Body of pancreas (tissue), 4 donors: ENCODE results near the gene SUN1. TPM values are rescaled to one million over a fixed set of nuclear protein-coding genes. Genes with fewer than 3 reads are reported as not detected.

ENCODE experiments used
- ATAC-seq: fragments of 150-250 bp; one replicate; pipeline ENCODE4 v1.9.1; 2016
- DNase-seq, 4 donors: peaks; one replicate each; pipeline ENCODE4 v3.0.0-alpha.2; 2019
- H3K27ac ChIP-seq, 4 donors: fragments of 200-600 bp; sonication (generic); 1 replicate in 3 of 4; 2 replicates in 1 of 4; pipeline versions ENCODE4 v1.5.1 to v1.6.1; 2016 to 2019; ENCODE audit warnings: mild to moderate bottlenecking in 1 of 4, mixed read lengths in 1 of 4, moderate library complexity in 1 of 4
- H3K27me3 ChIP-seq, 2 donors: fragments of 200-600 bp; sonication (generic); one replicate each; pipeline ENCODE4 v1.6.0; 2016; ENCODE audit warnings: mild to moderate bottlenecking in 1 of 2
- H3K36me3 ChIP-seq, 2 donors: fragments of 200-600 bp; sonication (generic); replicated peaks in 1 of 2; 2 replicates each; pipeline ENCODE4 v1.5.1; 2016; ENCODE audit warnings: low read depth in 2 of 2; ENCODE audit not compliant: insufficient read depth in 1 of 2
- H3K4me1 ChIP-seq: fragments of 200-600 bp; sonication (generic); one replicate; pipeline ENCODE4 v1.6.0; 2016
- H3K4me3 ChIP-seq, 2 donors: fragments of 200-600 bp; sonication (generic); 1 replicate in 1 of 2; 2 replicates in 1 of 2; pipeline ENCODE4 v1.5.1; 2016 to 2019
- H3K9me3 ChIP-seq, 3 donors: fragments of 200-600 bp; sonication (generic); 1 replicate in 2 of 3; 2 replicates in 1 of 3; pipeline ENCODE4 v1.5.1; 2016
- POLR2A ChIP-seq, 3 donors: fragments of 450-650 bp; IDR thresholded peaks; one replicate each; pipeline ENCODE4 v1.6.1; 2016; ENCODE audit warnings: antibody characterized with exemption in 3 of 3, mild to moderate bottlenecking in 2 of 3
- WGBS, 2 donors: methylation state at CpG; one replicate each; pipeline ENCODE4 v1.1.5; 2017; 5-methylcytosine and 5-hydroxymethylcytosine counted together
- intact Hi-C: fragments of 100-400 bp; cut with DNase I; formaldehyde crosslinking; loops from one replicate; pipeline ENCODE4 v1.15.1; 2023
- total RNA-seq, 2 donors: library from RNA; depleted of rRNA; stranded (reverse); fragments of >200 nt; gene quantifications; one replicate each; pipeline ENCODE4 v1.1.0, GENCODE V29; 2016
- TF ChIP-seq, protein P1 (sequence below), 7 experiments: fragments of 450-650 bp in 4 of 7; fragments of 200-600 bp in 3 of 7; sonication (generic) in 3 of 7; IDR thresholded peaks; one replicate each; pipeline ENCODE4 v1.5.1; 2016 to 2019; ENCODE audit warnings: antibody characterized with exemption in 7 of 7

Gene SUN1
- total RNA-seq, 2 donors from 2014 or later, result 75.8 to 122 TPM

DNA sequence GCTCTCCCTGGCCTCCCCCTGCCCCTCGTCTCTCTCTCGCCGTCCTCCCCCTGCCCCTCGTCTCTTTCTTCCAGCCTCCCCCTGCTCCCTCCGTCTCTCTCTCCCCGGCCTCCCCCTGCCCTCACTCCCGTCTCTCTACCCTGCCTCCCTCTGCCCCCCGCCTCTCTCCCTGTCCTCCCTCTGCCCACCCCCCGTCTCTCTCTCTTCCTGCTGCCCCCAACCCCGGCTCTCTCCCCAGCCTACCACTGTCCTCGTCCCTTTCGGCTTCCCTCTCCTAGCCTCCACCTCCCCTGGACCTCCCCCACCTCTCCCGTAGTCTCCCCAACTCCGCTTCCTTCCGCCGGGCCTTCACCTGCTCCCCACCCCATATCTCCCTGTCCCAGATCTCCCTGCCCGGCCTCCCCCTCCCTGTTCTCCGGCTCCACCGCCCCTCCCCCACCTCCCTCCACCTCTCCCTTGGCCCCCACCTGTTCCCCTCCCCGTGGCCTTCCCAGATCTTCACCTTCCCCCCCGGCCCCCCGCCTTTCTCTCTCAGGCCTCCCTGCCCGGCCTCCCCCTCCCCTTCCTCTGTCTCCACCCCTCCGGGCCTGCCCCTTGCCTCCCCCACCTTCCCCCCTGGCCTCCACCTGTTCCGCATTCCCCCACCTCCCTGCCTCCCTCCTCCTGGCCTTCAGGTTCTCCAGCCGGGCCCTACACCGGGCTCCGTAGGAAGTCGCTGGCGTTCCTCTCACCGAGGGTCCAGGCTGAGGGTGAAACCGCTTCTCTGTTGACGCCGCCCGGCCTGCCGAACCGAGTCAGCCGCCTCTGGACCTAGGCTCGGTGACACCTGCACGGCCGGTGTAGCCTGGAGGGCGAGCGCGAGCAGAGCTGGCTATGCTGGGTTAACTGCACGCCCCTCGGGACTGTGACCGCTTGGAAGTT, 45.3 kb downstream of the SUN1 start:
- WGBS, 2 donors, result 2 to 4% methylated on average over 22 to 33 of the region's 47 CpGs
- Histone ChIP-seq H3K27me3 (no peaks in the 10 kb centered on the region), H3K9me3 (no peaks in the 10 kb centered on the region), H3K4me1 (peaks cover 70% of the 10 kb centered on the region), H3K4me3 (peak overlapping the region; percentile 59 to 73), H3K36me3 (no peaks in the 10 kb centered on the region), H3K27ac (peak overlapping the region; percentile 78 to 92 (median 86))
- peak; percentile 61 to 78 (median 74) for DNase-seq
- ATAC-seq, result peak; percentile 6
- TF ChIP-seq, protein P1, sequence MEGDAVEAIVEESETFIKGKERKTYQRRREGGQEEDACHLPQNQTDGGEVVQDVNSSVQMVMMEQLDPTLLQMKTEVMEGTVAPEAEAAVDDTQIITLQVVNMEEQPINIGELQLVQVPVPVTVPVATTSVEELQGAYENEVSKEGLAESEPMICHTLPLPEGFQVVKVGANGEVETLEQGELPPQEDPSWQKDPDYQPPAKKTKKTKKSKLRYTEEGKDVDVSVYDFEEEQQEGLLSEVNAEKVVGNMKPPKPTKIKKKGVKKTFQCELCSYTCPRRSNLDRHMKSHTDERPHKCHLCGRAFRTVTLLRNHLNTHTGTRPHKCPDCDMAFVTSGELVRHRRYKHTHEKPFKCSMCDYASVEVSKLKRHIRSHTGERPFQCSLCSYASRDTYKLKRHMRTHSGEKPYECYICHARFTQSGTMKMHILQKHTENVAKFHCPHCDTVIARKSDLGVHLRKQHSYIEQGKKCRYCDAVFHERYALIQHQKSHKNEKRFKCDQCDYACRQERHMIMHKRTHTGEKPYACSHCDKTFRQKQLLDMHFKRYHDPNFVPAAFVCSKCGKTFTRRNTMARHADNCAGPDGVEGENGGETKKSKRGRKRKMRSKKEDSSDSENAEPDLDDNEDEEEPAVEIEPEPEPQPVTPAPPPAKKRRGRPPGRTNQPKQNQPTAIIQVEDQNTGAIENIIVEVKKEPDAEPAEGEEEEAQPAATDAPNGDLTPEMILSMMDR (IDR thresholded peaks at IDR 0.05), result no peak
- no peak for TF ChIP-seq POLR2A (IDR thresholded peaks at IDR 0.05)
- intact Hi-C loops, result no loop called here

DNA sequence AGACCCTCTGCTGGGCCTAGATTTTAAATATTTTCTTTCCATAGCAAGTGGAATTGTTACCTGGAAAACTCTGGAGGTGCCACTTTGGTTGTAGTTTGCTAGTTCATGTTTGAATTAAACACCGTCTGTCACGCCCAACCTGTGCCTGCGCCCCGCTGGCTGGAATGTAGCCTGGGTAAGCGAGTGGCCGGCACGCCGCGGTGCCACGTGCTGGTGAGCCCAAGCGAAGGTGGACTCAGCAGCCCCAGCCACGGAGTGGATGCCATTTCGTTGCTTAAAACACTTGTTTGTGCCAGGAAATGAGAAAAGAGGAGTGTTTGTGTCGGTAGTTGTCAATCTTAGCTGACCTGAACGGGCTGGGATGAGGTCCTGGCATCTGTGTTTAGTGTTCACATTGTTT, 46.8 kb downstream of the SUN1 start:
- peaks cover 73% of the 10 kb centered on the region for H3K4me1 ChIP-seq
- TF ChIP-seq, protein P1 (IDR thresholded peaks at IDR 0.05), result no peak
- no peak for TF ChIP-seq POLR2A (IDR thresholded peaks at IDR 0.05)
- no peaks in the 10 kb centered on the region for H3K36me3 ChIP-seq
- ATAC-seq, result no peak
- no peak overlapping the region for H3K4me3 ChIP-seq
- intact Hi-C loops, result no loop called here
- WGBS, 2 donors, result 26 to 85% methylated on average over 9 to 15 of the region's 15 CpGs
- DNase-seq, result peak; percentile 69 to 84 (median 80)
- H3K9me3 ChIP-seq, result no peaks in the 10 kb centered on the region
- H3K27me3 ChIP-seq, result no peaks in the 10 kb centered on the region
- H3K27ac ChIP-seq, result peak overlapping the region in 3 of 4 donors; percentile 36 to 92 (median 51)

DNA sequence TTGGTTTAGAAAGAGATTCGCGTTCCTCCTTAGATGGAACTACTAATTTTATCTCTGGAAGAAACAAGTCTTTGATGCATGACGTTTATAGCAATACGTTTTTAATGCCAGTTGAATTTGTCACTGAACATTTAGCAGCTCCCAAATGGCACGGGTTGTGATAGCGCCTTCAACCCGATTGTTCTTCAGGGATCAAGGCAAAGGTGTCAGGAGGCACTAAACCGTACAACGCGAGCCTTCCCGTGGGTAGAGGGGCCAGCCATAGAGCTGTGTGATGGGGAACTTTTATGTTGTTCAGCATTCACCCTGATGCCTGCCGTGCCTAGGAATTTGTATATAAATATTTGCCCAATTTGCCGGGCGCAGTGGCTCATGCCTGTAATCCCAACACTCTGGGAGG, 47.4 kb downstream of the SUN1 start:
- DNase-seq, result no peak
- H3K27ac ChIP-seq, result peak overlapping the region in 2 of 4 donors; percentile 6 to 51
- intact Hi-C loops, result no loop called here

DNA sequence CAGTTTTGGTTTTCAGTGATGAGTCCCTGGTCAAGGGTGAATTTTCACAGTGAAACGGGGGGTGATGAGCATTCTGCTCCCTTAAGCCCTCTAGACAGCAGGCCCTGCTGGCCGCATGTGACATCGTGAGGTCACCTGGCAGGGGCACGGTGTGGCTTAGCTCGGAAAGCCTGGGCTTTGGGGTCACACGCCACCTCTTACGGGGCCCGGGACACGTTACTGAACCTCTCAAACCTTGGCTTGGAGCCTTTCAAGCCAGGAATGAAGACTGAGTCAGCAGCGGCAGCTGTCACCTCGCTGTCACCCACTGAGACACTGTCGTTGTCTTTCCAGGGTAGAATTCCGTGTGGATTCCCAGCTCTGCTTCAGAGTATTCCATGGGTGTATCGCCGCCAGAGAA, 48.2 kb downstream of the SUN1 start:
- WGBS, 2 donors, result 76 to 84% methylated on average over 15 of the region's 15 CpGs
- TF ChIP-seq, protein P1 (IDR thresholded peaks at IDR 0.05), result no peak
- no peak for TF ChIP-seq POLR2A (IDR thresholded peaks at IDR 0.05)
- peaks cover 74% of the 10 kb centered on the region for H3K4me1 ChIP-seq
- H3K27ac ChIP-seq, result peak overlapping the region in 1 of 4 donors; percentile 6
- H3K36me3 ChIP-seq, result no peaks in the 10 kb centered on the region
- intact Hi-C loops, result no loop called here
- ATAC-seq (no peak), DNase-seq (no peak)
- no peak overlapping the region for H3K4me3 ChIP-seq
- H3K27me3 ChIP-seq, result no peaks in the 10 kb centered on the region
- H3K9me3 ChIP-seq, result no peaks in the 10 kb centered on the region

More for the DNA sequence above, 47.4 kb downstream of the SUN1 start:
- no peak overlapping the region for H3K4me3 ChIP-seq
- ATAC-seq, result no peak
- no peaks in the 10 kb centered on the region for H3K36me3 ChIP-seq
- H3K27me3 ChIP-seq, result no peaks in the 10 kb centered on the region
- TF ChIP-seq, protein P1 (IDR thresholded peaks at IDR 0.05), result no peak
- TF ChIP-seq POLR2A (IDR thresholded peaks at IDR 0.05), result no peak
- WGBS, 2 donors, result 51 to 73% methylated on average over 14 of the region's 14 CpGs
- H3K4me1 ChIP-seq, result peaks cover 74% of the 10 kb centered on the region
- H3K9me3 ChIP-seq, result no peaks in the 10 kb centered on the region
